ENCODE measurements around the gene LILRB3.
"Not testable (repeated sequence)": the region's sequence is repeated elsewhere in the genome, so short reads cannot be mapped to it uniquely, and the experiment has no call there.

The LILRB3 gene

GRCh38 chr19:54229146-54229545 is 6.3 kb upstream of the LILRB3 start:
- FAIRE-seq (no peak), DNase-seq (ENCODE audit: insufficient read length, low spot score) (no peak)
- no peak for TF ChIP-seq POLR2A (IDR thresholded peaks at IDR 0.05; ENCODE audit: low read depth, low read length)

GRCh38 chr19:54224619-54225018 is 1.8 kb upstream of the LILRB3 start:
- DNase-seq (ENCODE audit: insufficient read length, low spot score); FAIRE-seq: not testable (repeated sequence)

GRCh38 chr19:54223937-54224281 is 1.1 kb upstream of the LILRB3 start:
- not testable (repeated sequence) for FAIRE-seq; DNase-seq (ENCODE audit: insufficient read length, low spot score)

- not testable (repeated sequence) for DNase-seq (ENCODE audit: insufficient read length, low spot score); FAIRE-seq
Observed at GRCh38 chr19:54223277-54223936, 600 bp upstream of the LILRB3 start.

GRCh38 chr19:54221947-54222346 is 860 bp downstream of the LILRB3 start:
- not testable (repeated sequence) for FAIRE-seq; DNase-seq (ENCODE audit: insufficient read length, low spot score)

- not testable (repeated sequence) for FAIRE-seq; DNase-seq (ENCODE audit: insufficient read length, low spot score)
Observed at GRCh38 chr19:54219702-54220101, 3.1 kb downstream of the LILRB3 start.

- TF ChIP-seq POLR2A (IDR thresholded peaks at IDR 0.05; ENCODE audit: low read depth, low read length) = no peak
- no peak for FAIRE-seq
- DNase-seq (ENCODE audit: insufficient read length, low spot score) = no peak
Observed at GRCh38 chr19:54218960-54219661, 3.7 kb downstream of the LILRB3 start.

GRCh38 chr19:54218259-54218658 is 4.5 kb downstream of the LILRB3 start:
- FAIRE-seq (no peak), DNase-seq (ENCODE audit: insufficient read length, low spot score) (no peak)
- TF ChIP-seq POLR2A (IDR thresholded peaks at IDR 0.05; ENCODE audit: low read depth, low read length) = no peak

GRCh38 chr19:54217517-54218247 is 5.1 kb downstream of the LILRB3 start:
- FAIRE-seq; DNase-seq (ENCODE audit: insufficient read length, low spot score): not testable (repeated sequence)

- no peak for DNase-seq (ENCODE audit: insufficient read length, low spot score)
- FAIRE-seq = no peak
- no peak for TF ChIP-seq POLR2A (IDR thresholded peaks at IDR 0.05; ENCODE audit: low read depth, low read length)
Observed at GRCh38 chr19:54216869-54217268, 5.9 kb downstream of the LILRB3 start.

GRCh38 chr19:54214734-54215133 is 8.1 kb downstream of the LILRB3 start:
- not testable (repeated sequence) for DNase-seq (ENCODE audit: insufficient read length, low spot score); FAIRE-seq

GRCh38 chr19:54214217-54214616 is 8.6 kb downstream of the LILRB3 start:
- not testable (repeated sequence) for DNase-seq (ENCODE audit: insufficient read length, low spot score); FAIRE-seq

GRCh38 chr19:54211235-54211634 is 11.6 kb downstream of the LILRB3 start:
- FAIRE-seq (no peak), DNase-seq (ENCODE audit: insufficient read length, low spot score) (no peak)
- TF ChIP-seq POLR2A (IDR thresholded peaks at IDR 0.05; ENCODE audit: low read depth, low read length) = no peak

GRCh38 chr19:54209811-54210494 is 12.9 kb downstream of the LILRB3 start:
- DNase-seq (ENCODE audit: insufficient read length, low spot score) (peak; percentile 98), FAIRE-seq (peak; percentile 73)
- TF ChIP-seq POLR2A (IDR thresholded peaks at IDR 0.05; ENCODE audit: low read depth, low read length) = no peak
